Measurements from ENCODE around the gene HDAC2.

DNA sequence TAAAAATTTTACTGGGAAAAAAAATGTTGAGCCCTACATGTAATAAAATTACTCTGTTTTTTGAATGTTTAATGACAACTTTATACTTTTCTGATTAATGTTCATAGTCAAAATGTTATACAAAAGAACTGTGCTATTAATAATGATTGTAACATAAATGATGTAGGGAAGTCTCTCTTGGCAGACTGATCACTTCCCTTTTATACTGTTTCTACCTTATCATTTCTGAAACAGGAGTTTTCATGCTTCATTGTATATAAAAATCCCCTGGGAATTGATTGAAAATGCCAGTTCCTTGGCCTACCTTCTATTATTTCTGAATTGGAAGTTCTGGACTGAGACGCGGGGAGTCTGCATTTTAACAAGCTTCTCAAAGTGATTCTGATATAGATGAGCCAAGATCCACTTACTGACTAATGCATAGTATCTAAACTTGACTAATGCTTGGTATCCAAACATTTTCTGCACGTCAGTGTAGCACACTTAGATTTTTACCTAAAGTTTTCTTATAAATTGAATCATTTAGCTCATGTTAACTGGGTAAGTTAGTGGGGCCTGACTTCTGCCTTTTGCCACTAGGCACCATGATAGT lies 7.2 kb upstream of the HDAC2 start:
- TF ChIP-seq, protein P1, sequence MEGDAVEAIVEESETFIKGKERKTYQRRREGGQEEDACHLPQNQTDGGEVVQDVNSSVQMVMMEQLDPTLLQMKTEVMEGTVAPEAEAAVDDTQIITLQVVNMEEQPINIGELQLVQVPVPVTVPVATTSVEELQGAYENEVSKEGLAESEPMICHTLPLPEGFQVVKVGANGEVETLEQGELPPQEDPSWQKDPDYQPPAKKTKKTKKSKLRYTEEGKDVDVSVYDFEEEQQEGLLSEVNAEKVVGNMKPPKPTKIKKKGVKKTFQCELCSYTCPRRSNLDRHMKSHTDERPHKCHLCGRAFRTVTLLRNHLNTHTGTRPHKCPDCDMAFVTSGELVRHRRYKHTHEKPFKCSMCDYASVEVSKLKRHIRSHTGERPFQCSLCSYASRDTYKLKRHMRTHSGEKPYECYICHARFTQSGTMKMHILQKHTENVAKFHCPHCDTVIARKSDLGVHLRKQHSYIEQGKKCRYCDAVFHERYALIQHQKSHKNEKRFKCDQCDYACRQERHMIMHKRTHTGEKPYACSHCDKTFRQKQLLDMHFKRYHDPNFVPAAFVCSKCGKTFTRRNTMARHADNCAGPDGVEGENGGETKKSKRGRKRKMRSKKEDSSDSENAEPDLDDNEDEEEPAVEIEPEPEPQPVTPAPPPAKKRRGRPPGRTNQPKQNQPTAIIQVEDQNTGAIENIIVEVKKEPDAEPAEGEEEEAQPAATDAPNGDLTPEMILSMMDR (IDR thresholded peaks at IDR 0.05), result no peak
- no peak for TF ChIP-seq POLR2AphosphoS5 (IDR thresholded peaks at IDR 0.05; ENCODE audit: low read depth, low read length)
